Upper lobe of right lung (tissue), 1 donor: ENCODE results near the gene KIAA0586. TPM values are rescaled to one million over a fixed set of nuclear protein-coding genes. Genes with fewer than 3 reads are reported as not detected.

Experiments
- ATAC-seq: fragments of 200-7000 bp; cut with Tn5 transposase; one replicate; pipeline ENCODE4 v1.9.1; 2020; ENCODE audit warnings: mild to moderate bottlenecking, moderate library complexity
- DNase-seq: peaks from one replicate; pipeline ENCODE4 v3.0.0-alpha.2; 2020
- H3K27ac ChIP-seq: fragments of 200-600 bp; one replicate; pipeline ENCODE4 v1.8.0; 2022
- H3K27me3 ChIP-seq: fragments of 200-600 bp; one replicate; pipeline ENCODE4 v1.8.0; 2022; ENCODE audit warnings: mild to moderate bottlenecking
- H3K36me3 ChIP-seq: fragments of 200-600 bp; one replicate; pipeline ENCODE4 v1.8.0; 2022
- H3K4me1 ChIP-seq: fragments of 200-600 bp; one replicate; pipeline ENCODE4 v1.8.0; 2022
- H3K4me3 ChIP-seq: fragments of 200-600 bp; one replicate; pipeline ENCODE4 v1.8.0; 2022; ENCODE audit warnings: mild to moderate bottlenecking
- H3K9me3 ChIP-seq: fragments of 200-600 bp; one replicate; pipeline ENCODE4 v1.8.0; 2022
- intact Hi-C: fragments of 100-400 bp; cut with DNase I; formaldehyde crosslinking; loops from one replicate; pipeline ENCODE4 v1.11.0; 2022
- total RNA-seq: library from RNA; stranded (reverse); fragmentation: NEBNext Ultra II Directional; extraction: Animal tissue kit (Norgen Biotek cat#: 25700); gene quantifications from one replicate; pipeline ENCODE4 v1.2.1, GENCODE V29; 2021
- TF ChIP-seq, protein P1 (sequence below): fragments of 200-600 bp; IDR thresholded peaks from one replicate; pipeline ENCODE4 v1.8.0; 2022; ENCODE audit warnings: antibody characterized with exemption
- donor health status: DM: no; HTN: yes; CAD: no; lungs with severe emphysema.

Gene KIAA0586
- total RNA-seq, 1 donor from 2014 or later: 16.3 TPM

DNA sequence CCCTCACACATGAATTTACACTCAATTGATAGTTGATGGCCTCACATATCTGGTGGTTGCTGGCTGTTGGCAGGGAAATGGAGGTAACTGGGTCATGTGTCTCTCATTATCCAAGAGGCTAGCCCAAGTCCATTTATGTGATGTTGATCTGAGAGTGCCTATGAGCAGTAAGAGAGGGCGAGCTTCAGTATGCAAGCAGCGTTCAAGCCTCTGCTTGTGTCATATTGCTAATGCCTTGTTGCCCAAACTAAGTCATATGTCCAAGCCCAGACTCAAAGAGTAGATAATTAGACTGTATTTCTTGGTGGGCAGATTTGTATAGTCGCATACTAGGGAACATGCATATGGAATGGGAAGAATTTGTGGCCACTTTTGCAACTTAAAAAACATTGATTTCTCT lies 126.4 kb downstream of the KIAA0586 start:
- H3K27me3 ChIP-seq: no peaks in the 10 kb centered on the region
- no peak overlapping the region for H3K4me3 ChIP-seq
- no peaks in the 10 kb centered on the region for H3K4me1 ChIP-seq
- no peak overlapping the region for H3K27ac ChIP-seq
- intact Hi-C loops: no loop called here
- TF ChIP-seq, protein P1, sequence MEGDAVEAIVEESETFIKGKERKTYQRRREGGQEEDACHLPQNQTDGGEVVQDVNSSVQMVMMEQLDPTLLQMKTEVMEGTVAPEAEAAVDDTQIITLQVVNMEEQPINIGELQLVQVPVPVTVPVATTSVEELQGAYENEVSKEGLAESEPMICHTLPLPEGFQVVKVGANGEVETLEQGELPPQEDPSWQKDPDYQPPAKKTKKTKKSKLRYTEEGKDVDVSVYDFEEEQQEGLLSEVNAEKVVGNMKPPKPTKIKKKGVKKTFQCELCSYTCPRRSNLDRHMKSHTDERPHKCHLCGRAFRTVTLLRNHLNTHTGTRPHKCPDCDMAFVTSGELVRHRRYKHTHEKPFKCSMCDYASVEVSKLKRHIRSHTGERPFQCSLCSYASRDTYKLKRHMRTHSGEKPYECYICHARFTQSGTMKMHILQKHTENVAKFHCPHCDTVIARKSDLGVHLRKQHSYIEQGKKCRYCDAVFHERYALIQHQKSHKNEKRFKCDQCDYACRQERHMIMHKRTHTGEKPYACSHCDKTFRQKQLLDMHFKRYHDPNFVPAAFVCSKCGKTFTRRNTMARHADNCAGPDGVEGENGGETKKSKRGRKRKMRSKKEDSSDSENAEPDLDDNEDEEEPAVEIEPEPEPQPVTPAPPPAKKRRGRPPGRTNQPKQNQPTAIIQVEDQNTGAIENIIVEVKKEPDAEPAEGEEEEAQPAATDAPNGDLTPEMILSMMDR: no peak
- H3K36me3 ChIP-seq: no peaks in the 10 kb centered on the region
- DNase-seq (no peak), ATAC-seq (no peak)
- H3K9me3 ChIP-seq: no peaks in the 10 kb centered on the region

DNA sequence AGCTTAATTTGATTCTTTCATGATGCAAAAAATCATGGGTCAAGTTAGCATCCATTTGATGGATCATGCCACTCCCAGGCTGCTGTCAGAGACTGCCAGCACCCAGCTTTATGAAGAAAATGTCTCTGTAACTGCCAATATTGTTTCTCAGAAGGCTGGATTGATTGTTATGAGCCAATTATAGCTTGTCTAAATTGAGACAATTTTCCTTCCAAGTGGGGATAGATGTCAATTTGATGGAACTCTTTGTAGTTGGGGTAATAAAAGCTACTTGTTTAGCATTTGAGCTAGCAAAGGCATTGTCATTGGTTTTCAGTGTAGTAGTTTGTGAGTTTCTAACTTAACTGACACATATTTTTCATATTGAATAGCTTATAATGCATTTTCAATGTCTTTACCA lies 128.1 kb downstream of the KIAA0586 start:
- TF ChIP-seq, protein P1: no peak
- no peaks in the 10 kb centered on the region for H3K4me1 ChIP-seq
- H3K27ac ChIP-seq: no peak overlapping the region
- H3K9me3 ChIP-seq: no peaks in the 10 kb centered on the region
- no peaks in the 10 kb centered on the region for H3K36me3 ChIP-seq
- intact Hi-C loops: no loop called here
- ATAC-seq (no peak), DNase-seq (no peak)
- H3K27me3 ChIP-seq: no peaks in the 10 kb centered on the region
- no peak overlapping the region for H3K4me3 ChIP-seq

DNA sequence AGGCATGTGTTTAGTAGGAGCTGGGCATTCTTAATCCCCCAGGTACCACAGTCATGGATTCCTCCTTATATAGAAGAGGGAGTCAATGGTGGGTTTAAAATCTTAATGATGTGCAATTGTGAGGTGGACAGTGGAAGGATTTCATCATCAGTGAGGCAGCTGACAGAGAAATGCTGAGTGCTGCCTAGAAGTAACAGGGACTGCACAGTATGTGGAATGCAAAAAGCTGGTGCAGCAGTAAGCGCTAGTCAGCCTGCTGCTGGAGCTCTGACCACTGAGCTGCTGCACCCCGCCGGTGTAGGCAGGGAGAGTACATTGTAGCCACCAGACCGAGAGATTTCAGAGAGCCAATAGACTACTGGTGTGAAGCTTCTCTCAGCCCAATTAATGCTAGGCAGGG lies 129.7 kb downstream of the KIAA0586 start:
- no peaks in the 10 kb centered on the region for H3K36me3 ChIP-seq
- H3K27ac ChIP-seq: no peak overlapping the region
- H3K4me1 ChIP-seq: no peaks in the 10 kb centered on the region
- no peaks in the 10 kb centered on the region for H3K27me3 ChIP-seq
- DNase-seq: no peak
- TF ChIP-seq, protein P1: no peak
- no peak overlapping the region for H3K4me3 ChIP-seq
- H3K9me3 ChIP-seq: no peaks in the 10 kb centered on the region
- no peak for ATAC-seq
- intact Hi-C loops: no loop called here

DNA sequence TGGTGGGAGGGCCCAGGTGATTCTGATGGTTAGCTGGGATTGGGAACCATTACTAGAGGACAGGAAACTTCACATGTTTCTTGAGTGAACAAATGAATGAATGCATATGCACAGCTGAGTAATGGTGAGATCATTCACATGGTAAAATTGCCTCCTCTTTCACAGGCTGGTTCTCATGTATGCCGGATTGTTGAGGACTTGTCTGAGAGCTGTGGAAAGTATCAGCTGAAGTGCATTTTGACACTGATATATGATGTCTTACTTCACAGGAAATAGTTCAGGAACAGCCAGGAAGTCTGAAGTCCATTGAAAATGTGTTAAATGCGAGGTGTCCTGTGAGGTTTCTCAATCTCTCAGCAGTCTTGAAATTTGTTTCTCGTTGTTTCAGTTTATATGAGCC lies 132.7 kb downstream of the KIAA0586 start:
- TF ChIP-seq, protein P1: no peak
- no peaks in the 10 kb centered on the region for H3K4me1 ChIP-seq
- H3K4me3 ChIP-seq: no peak overlapping the region
- intact Hi-C loops: no loop called here
- no peak for ATAC-seq
- no peaks in the 10 kb centered on the region for H3K36me3 ChIP-seq
- no peaks in the 10 kb centered on the region for H3K9me3 ChIP-seq
- DNase-seq: no peak
- H3K27ac ChIP-seq: no peak overlapping the region
- no peaks in the 10 kb centered on the region for H3K27me3 ChIP-seq

DNA sequence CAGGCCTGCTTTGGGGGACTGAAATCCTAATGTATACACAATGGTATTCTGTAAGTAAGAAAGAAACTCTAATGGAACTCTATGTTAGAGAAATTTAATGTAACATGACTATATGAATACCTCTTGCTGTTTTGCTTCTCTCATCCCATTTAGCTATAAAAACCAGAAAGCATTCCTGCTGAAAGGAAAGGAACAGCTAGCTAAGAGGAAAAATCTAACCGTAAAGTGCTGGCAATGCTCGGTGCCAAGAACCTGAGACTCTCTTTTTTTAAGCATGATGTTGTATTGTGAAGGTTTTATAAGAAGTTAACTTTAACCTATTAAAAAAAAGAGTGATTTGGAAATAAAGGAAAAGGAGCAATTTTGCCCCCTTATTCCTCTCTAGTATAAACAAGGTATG lies 134.6 kb downstream of the KIAA0586 start:
- intact Hi-C loops: no loop called here
- H3K4me1 ChIP-seq: no peaks in the 10 kb centered on the region

More for the DNA sequence above, 134.6 kb downstream of the KIAA0586 start:
- TF ChIP-seq, protein P1: no peak
- DNase-seq: no peak
- Histone ChIP-seq H3K36me3 (no peaks in the 10 kb centered on the region), H3K4me3 (no peak overlapping the region), H3K9me3 (no peaks in the 10 kb centered on the region), H3K27me3 (no peaks in the 10 kb centered on the region), H3K27ac (no peak overlapping the region)
- ATAC-seq: no peak
